Stimulated activated CD8-positive, alpha-beta memory T cell treated with anti-CD3 and anti-CD28 coated beads, Interleukin-15, amount 100 ng/mL, for 4 hours (primary cell): ENCODE data around the gene PLEKHH3.

Experiments used
- DNase-seq, 2 donors: peaks; one replicate each; pipeline ENCODE4 v3.0.0-alpha.2; 2020; ENCODE audit warnings: low read depth in 2 of 2

The PLEKHH3 gene

DNA sequence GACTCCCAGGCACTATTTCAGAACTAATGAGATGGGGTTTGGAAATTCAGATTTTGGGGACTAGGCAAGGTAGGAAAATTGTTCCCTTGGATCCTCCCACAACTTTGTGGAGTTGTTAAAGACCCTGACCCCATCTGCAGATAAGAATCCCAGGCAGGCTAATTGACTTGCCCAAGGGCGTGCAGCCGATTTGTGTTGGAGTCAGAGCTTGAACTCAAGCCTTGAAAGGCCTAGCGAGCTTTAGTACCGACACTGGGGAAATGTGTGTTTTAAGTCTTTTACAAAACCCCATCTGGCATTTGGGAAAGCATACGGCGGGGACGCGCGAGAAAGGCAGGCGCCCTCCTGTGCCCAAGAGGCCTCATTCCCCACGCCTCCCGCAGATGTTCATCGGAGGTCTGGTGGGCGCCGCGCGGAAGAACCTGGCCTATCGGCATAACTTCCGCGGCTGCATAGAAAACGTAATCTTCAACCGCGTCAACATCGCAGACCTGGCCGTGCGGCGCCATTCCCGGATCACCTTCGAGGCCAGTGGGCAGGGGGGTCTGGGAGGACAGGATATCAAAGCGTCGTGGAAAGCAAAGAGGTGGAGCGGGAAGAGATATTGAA, 9.8 kb upstream of the PLEKHH3 start:
- DNase-seq: no peak

DNA sequence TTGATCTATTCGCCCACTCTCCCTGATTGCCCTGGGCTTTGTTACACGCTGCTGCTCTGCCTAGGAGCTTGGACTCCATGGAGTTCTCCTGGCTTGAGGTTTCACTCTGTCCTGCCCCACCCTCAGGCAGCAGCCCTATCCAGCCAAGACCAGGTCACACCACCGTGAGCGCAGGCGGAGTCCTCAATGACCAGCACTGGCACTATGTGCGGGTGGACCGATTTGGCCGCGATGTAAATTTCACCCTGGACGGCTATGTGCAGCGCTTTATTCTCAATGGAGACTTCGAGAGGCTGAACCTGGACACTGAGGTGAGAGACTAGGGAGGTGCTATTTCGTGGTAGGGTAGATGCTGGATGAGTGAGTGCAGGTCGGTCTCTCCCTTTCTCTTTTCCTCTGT, 9.0 kb upstream of the PLEKHH3 start:
- DNase-seq: no peak

- DNase-seq: no peak
Measured at GRCh38 chr17:42684929-42685556, 8.2 kb upstream of the PLEKHH3 start.

DNA sequence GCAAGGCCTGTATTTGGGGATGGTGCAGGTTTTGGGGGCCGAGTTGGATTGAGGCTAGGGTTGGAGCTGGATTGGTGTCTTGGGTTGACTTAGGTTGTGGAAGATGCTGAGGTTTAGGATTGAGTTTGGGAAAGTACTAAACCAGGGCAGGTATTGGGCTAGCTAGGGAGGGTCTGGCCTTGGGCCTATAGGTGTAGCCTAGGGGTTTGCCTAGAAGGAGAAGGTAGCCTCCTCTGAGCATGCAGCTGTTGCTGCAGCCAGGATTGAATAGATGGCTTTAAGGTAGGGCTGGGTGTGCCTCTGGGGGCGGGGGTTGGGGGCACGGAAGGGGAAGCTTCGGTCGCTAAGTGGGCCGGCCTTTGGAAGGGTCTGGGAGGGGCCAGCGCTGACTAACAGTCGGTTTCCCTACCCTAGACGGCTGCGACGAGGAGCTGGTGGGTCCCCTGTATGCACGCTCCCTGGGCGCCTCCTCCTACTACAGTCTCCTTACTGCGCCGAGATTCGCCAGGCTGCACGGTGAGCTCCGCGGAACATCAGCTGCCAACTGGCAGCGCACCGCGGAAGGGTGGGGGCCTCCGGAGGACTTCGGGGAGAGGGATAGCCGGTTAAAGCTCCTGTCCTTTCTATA, 6.7 kb upstream of the PLEKHH3 start:
- no peak for DNase-seq

- DNase-seq: no peak
Measured at GRCh38 chr17:42682722-42683403, 6.1 kb upstream of the PLEKHH3 start.

- no peak for DNase-seq
Measured at GRCh38 chr17:42681976-42682721, 5.4 kb upstream of the PLEKHH3 start, which contains the start of gene CNTNAP1. CNTNAP1 (plus strand) TSS chr17:42682531; CDS start chr17:42682830, 299 bp downstream.

DNA sequence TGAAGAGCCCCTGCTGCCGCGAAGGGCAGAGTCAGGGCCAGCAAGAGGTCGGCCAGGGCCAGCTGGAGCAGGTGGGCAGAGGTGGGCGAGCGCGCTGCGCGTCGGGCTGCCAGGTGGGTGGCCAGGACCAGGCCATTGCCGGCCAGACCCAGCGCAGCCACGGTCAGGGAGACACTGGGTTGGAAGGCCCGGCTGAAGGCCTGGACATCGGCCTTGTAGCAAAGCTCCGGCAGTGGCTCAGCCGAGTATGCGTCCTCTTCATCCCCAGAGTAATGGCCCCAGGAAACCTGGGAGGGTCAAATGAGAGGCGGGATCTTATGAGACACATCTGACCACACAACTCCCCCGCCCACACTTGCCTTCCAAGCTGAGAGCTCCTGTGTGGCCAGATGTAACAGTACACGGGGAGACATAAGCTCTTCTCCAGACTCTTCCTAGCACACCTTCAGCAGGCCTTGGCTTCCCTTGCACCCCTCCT, 3.6 kb upstream of the PLEKHH3 start:
- no peak for DNase-seq

- DNase-seq: peak in 1 of 2 donors; percentile 49
Measured at GRCh38 chr17:42679492-42680330, 2.9 kb upstream of the PLEKHH3 start.

DNA sequence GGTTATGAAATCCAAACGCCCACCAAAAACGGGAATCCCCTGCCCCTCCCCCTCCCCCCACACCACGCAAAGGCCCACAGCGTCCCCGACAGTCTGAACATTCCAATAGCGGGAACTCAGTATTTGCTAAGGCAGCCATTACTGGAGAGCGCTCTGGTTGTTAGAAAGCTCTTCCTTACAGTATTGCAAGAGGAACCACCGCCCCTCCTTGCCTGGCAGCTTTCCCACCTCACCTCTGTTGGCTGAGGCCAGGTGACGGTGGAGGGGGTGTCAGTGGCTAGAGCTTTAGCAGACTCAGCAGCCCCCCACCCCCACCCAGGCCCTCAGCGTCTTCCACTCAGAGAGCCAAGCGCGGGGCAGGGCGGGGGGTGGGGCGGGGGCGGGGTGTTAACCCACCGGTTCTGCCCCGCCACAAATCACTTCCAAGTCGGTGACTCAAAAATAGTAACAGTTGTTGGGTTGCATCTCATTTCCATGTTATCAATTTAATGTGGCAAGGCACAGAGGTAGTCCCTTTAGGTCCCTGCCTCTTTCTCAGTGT, 2.2 kb upstream of the PLEKHH3 start:
- DNase-seq: no peak

GRCh38 chr17:42677921-42678781, 1.4 kb upstream of the PLEKHH3 start:
- peak; percentile 46 to 56 for DNase-seq

GRCh38 chr17:42677012-42677857, 441 bp upstream of the PLEKHH3 start:
- DNase-seq: peak; percentile 94 to 98

GRCh38 chr17:42675965-42676423, 800 bp downstream of the PLEKHH3 start:
- DNase-seq: no peak

GRCh38 chr17:42675348-42675964, 1.3 kb downstream of the PLEKHH3 start:
- DNase-seq: no peak

DNA sequence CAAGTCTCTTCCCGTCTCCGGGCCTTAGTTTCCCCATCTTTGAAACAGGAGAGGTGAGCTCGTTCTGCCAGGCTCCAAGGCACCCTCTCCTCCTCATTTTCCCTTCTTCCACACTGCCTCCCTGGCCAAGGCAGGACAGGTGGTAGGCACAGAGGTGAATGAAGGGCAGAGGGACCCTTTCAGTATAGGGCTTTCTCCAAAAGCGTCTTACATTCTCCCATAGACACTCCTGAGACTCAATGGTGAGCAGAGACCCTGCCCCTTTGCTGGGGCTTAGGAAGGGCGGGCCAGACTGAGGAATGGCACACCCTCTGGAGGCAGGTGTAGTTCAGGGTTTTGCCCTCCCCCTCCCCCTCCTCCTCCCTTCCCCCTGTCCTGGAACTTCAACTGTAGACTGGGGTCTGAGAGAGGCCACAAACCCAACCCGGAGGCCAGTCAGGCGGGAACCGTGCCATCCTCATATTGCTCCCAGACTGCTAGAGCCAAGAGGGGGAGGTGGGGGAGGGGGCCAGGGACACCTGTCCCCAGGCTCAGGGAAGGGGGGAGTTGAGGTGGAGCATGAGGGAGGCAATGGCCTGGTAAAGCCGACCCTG, 1.9 kb downstream of the PLEKHH3 start:
- DNase-seq: no peak

DNA sequence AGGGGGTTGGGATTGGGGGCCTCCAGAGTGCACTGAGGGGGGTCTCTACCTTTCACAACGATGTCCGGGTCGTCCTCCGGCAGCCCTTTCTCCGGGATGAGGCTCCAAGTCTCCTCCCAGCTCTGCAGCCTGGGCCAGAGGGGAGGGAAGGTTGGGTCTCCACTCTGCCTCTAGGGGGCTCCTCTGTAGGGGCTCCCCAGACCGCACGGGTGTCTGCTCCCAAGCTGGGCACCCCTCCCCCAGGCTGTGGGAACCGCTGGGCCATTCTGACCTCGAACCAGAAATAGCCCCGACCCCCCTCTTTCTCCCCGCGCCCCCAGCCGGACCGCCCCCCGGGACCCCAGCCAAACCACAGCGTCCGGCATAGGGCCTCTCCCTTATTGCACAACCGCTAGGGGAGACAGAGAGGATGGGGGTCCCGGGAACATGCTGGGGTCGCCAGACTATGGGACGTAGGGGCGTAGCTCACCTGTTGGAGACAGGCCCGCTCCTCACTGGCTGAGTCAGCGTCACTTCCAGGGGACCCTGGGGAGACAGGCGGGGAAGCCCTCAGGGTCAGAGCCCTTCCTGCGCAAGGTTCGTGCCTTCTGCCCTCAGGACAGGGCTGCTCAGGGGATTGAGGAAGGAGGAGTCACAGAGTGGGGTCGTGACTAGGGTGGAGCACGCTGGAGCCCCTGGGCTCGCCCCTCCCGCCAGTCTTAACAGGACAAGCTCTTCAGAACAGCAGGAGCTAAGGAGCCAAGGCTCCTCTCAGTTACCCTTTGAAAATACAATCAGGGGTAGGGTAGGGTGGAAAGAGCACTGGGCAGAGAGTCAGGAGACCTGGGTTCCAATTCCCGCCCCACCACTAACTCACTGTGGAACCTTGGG, 2.7 kb downstream of the PLEKHH3 start:
- no peak for DNase-seq

GRCh38 chr17:42673266-42673884, 3.4 kb downstream of the PLEKHH3 start:
- DNase-seq: no peak
